ENCODE results near the gene LRRC37A3.
A peak's percentile ranks its signal among the peaks of the same experiment; 100 is the strongest.
"Not testable (repeated sequence)": the region's sequence is repeated elsewhere in the genome, so short reads cannot be mapped to it uniquely, and the experiment has no call there.

The LRRC37A3 gene

DNA sequence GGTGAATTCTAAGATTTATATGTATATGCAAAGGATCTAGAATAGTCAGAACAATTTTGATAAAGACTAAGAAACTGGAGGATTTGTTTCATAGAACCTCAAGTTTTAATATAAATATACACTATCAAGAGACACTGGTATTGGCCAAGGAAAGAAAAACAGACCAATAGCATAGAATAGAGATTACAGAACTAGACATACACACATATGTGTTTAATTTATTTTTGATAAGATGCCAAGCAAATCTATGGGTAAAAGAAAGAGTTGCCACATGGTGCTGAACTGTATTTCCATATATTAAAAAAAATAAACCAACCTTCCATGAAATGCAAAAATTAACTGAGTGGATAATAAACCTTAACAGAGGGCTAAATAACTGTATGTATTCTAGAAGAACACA is 27.9 kb upstream of the LRRC37A3 start:
- no peak overlapping the region for H3K27ac ChIP-seq
- TF ChIP-seq, protein P1, sequence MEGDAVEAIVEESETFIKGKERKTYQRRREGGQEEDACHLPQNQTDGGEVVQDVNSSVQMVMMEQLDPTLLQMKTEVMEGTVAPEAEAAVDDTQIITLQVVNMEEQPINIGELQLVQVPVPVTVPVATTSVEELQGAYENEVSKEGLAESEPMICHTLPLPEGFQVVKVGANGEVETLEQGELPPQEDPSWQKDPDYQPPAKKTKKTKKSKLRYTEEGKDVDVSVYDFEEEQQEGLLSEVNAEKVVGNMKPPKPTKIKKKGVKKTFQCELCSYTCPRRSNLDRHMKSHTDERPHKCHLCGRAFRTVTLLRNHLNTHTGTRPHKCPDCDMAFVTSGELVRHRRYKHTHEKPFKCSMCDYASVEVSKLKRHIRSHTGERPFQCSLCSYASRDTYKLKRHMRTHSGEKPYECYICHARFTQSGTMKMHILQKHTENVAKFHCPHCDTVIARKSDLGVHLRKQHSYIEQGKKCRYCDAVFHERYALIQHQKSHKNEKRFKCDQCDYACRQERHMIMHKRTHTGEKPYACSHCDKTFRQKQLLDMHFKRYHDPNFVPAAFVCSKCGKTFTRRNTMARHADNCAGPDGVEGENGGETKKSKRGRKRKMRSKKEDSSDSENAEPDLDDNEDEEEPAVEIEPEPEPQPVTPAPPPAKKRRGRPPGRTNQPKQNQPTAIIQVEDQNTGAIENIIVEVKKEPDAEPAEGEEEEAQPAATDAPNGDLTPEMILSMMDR (IDR thresholded peaks at IDR 0.05), result no peak
- TF ChIP-seq ZFX (IDR thresholded peaks at IDR 0.05; ENCODE audit: borderline replicate concordance), result no peak

DNA sequence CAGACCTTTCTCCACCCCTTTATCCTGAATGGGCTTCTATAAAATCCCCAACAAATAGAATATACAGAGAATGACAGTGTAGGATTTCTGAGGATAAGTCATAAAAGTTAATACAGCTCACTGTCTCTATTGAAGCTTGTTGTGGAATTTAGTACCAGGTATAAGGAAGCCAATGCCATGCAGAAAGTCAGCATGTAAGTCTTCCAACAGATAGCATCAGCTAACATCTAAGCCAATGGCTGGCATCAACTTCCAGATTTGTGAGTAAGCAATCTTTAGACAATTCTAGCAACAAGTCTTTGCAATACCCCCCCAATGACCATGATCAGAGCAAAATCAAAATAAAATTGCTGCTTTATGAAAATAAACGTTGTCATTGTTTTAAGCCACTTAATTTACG is 22.5 kb upstream of the LRRC37A3 start:
- H3K27ac ChIP-seq, result no peak overlapping the region
- TF ChIP-seq, protein P1 (IDR thresholded peaks at IDR 0.05), result no peak
- no peak for TF ChIP-seq ZFX (IDR thresholded peaks at IDR 0.05; ENCODE audit: borderline replicate concordance)

DNA sequence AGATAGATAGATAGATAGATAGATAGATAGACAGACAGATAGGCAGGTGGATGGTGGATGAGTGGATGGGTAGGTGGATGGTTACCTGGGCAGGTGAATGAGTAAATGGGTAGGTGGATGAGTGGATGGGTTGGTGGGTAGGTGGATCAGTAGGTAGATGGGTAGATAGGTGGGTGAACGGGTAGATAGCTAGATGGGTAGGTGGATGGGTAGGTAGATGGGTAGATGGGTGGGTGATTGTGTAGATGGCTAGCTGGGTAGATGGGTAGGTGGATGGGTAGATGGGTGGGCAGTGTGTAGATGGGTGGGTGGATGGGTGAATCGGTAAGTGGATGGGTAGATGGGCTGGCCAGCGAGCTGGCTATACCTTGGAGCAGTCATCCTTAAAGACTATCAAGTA is 21.8 kb upstream of the LRRC37A3 start:
- no peak overlapping the region for H3K27ac ChIP-seq

DNA sequence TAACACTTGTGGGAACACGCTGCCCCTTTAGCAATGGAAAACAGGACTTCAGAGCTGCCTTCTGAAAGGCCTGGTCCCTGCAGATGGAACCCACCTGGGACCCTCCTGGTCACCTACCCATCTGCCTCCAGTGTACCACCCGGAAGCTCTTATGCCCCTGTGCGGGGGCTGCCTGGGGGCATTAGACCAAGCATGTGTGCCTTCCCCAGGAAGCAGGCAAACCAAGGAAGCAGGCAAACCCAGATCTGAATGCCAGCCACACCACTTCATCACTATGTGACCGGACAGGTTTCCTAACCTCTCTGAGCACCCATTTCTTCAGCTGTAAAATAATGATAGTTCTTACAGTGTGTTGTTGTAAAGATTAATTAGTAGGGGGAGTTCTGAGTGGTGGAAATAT is 20.8 kb upstream of the LRRC37A3 start:
- TF ChIP-seq, protein P1 (IDR thresholded peaks at IDR 0.05), result no peak
- no peak for TF ChIP-seq ZFX (IDR thresholded peaks at IDR 0.05; ENCODE audit: borderline replicate concordance)
- no peak overlapping the region for H3K27ac ChIP-seq

More for the DNA sequence above, 21.8 kb upstream of the LRRC37A3 start:
- TF ChIP-seq ZFX (IDR thresholded peaks at IDR 0.05; ENCODE audit: borderline replicate concordance), result no peak
- TF ChIP-seq, protein P1 (IDR thresholded peaks at IDR 0.05), result no peak

DNA sequence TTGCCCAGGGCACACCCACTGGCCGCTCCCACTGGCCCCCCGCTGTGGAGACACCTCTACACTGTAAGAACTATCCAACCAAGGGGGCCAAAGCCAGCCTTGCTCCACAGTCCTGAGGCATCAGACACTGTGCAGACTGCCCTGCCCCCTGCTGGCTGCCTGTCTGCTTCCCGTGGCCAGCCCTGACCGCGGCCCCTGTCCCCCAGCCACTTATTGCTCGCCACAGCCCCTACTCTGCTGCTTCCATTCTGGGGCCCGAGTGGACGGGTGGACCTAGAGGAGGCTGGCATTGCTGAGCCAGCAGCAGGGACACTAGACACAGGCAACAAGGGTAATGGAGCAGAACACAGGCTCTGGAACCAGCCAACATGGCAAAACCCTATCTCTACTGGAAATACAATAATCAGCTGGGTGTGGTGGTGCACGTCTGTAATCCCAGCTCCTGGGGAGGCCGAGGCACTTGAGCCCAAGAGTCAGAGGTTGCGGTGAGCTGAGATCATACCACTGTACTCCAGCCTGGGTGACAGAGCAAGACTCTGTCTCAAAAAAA is 19.7 kb upstream of the LRRC37A3 start:
- no peak overlapping the region for H3K27ac ChIP-seq
- TF ChIP-seq, protein P1 (IDR thresholded peaks at IDR 0.05), result peak; percentile 75
- TF ChIP-seq ZFX (IDR thresholded peaks at IDR 0.05; ENCODE audit: borderline replicate concordance), result no peak

DNA sequence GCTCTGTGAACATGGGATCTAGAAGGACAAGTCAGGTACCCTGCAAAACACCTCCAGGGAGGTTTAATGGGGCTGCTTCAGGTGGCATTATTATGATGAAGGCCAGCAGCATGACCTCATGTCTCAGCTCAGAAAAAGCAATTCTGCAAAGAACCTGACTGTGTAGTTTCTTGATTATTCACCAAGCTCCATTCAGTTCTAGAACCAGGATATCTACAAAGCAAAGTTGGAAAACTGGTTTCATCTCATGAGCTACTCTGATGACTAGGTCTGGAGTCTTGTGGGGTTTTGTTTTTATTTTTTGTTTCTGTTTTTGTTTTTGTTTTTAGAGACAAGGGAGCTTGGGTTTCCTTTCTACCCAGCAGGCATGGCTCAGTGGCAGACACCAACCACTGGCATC is 19.0 kb upstream of the LRRC37A3 start:
- TF ChIP-seq, protein P1 (IDR thresholded peaks at IDR 0.05), result no peak
- TF ChIP-seq ZFX (IDR thresholded peaks at IDR 0.05; ENCODE audit: borderline replicate concordance), result no peak
- no peak overlapping the region for H3K27ac ChIP-seq

DNA sequence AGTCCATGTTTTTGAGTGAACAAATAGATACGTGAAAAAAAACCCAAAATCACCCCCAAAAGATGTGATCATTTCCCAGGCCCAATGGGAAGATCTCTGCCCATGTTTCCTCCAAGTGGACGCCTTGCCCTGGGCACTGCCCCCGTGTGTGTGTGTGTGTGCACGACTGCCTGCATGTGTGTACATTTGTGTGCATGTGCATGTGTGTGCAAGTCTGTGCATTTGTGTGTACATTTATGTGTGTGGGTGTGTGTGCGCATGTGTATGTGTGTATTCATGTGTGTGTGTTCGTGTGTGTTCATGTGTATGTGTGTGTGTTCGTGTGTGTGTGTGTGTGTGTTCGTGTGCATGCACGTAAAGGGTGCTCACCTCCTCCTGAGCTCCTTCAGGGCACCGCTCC is 16.8 kb upstream of the LRRC37A3 start:
- TF ChIP-seq, protein P1 (IDR thresholded peaks at IDR 0.05), result no peak
- TF ChIP-seq ZFX (IDR thresholded peaks at IDR 0.05; ENCODE audit: borderline replicate concordance), result no peak
- H3K27ac ChIP-seq, result no peak overlapping the region

DNA sequence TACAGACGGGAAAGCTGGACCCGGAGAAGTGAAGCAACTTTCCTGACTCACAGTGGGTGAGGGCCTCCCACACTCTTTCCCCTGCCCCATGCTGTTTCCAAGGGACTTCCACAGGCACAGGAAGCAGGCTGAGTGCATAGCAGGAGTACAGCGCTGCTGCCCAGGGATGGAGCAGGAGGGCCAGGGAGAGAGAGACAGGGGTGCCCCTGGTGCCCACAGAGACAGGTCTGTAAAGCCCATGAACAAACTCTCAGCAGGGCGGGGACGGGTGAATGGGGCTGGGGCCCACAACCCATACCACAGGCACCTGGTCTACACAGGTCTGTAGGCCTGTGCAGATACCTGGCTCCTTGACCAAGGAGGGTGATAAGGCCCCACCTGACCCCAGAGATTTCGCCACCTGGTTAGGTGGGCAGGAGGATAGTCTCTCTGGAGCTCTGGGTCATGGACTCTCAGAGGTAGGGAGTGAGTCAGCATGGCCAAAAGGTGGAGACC is 15.1 kb upstream of the LRRC37A3 start:
- H3K27ac ChIP-seq, result not testable (repeated sequence)

DNA sequence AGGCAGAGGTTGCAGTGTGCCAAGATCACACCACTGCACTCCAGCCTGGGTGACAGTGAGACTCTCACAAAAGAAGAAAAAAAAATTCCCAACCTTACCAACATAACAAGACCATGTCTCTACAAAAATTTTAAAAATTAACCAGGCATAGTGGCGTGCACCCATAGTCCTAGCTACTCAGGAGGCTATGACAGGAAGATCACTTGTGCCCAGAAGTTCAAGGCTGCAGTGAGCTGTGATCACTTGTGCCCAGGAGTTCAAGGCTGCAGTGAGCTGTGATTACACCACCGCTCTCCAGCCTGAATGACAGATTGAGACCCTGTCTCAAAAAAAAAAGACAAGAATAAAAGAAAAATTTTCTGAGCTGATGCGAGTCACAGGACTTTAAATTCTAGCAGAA is 13.6 kb upstream of the LRRC37A3 start:
- H3K27ac ChIP-seq, result not testable (repeated sequence)

DNA sequence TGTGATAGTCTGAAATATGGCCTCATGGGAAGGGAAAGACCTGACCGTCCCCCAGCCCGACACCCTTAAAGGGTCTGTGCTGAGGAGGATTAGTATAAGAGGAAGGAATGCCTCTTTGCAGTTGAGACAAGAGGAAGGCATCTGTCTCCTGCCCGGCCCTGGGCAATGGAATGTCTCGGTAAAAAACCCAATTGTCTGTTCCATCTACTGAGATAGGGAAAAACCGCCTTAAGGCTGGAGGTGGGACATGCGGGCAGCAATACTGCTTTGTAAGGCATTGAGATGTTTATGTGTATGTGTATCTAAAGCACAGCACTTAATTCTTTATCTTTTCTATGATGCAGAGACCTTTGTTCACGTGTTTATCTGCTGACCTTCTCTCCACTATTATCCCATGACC is 11.1 kb upstream of the LRRC37A3 start:
- not testable (repeated sequence) for H3K27ac ChIP-seq

DNA sequence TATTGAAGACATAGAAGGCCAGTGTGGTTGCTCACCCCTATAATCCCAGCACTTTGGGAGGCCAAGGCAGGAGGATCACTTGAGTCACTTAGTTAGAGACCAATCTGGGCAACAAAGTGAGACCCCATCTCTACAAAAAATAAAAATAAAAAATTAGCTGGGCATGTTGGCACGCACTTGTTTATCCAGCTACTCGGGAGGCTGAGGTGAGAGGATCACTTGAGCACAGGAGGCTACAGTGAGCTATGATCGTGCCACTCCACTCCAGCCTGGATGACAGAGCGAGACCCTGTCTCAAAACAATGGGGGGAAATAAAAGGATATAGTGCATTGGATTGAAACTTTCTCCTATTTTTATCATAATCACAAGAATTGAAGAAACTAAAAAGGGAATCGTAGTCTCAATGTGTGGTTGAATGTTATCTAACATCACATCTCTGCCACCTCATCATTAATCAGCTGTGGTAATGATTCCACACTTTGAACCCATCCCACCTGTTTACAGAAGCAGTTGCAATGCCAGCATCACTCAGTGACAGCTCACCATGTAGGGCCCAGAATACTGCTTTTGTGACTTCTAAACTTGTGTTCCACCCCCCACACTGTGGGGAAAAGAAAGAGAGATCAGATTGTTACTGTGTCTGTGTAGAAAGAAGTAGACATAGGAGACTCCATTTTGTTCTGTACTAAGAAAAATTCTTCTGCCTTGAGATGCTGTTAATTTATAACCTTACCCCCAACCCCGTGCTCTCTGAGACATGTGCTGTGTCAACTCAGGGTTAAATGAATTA is 10.3 kb upstream of the LRRC37A3 start:
- not testable (repeated sequence) for H3K27ac ChIP-seq
